SU-DHL-6 (cell line): ENCODE measurements around the gene BFSP1.

Source experiments
- H2AFZ ChIP-seq: fragments of 200-600 bp; sonication (generic); 2 replicates; pipeline ENCODE4 v1.6.1; 2014; ENCODE audit warnings: low read depth, mild to moderate bottlenecking, moderate library complexity, mixed read lengths, antibody characterized with exemption, low read length; ENCODE audit not compliant: severe bottlenecking
- H3F3A ChIP-seq: fragments of 200-600 bp; shearing (Covaris generic); 2 replicates; pipeline ENCODE4 v1.6.0; 2016; ENCODE audit warnings: antibody characterized with exemption, mild to moderate bottlenecking; ENCODE audit not compliant: insufficient read depth
- H3K27ac ChIP-seq: fragments of 200-600 bp; sonication (generic); 2 replicates; pipeline ENCODE4 v1.5.1; 2016; ENCODE audit warnings: low read depth, mild to moderate bottlenecking, low read length, moderate library complexity, mixed read lengths
- H3K27me3 ChIP-seq: fragments of 200-600 bp; sonication (generic), shearing (Covaris generic); 2 replicates; pipeline ENCODE4 v1.6.0; 2014; ENCODE audit warnings: mild to moderate bottlenecking, low read length
- H3K36me3 ChIP-seq: fragments of 200-600 bp; sonication (generic); 2 replicates; pipeline ENCODE4 v1.6.1; 2014; ENCODE audit warnings: mild to moderate bottlenecking, low read length, mixed read lengths
- H3K4me2 ChIP-seq: fragments of 300-600, 200-600 bp; shearing (Covaris generic), sonication (generic); 2 replicates; pipeline ENCODE4 v1.6.0; 2014; ENCODE audit warnings: low read length, low read depth, mild to moderate bottlenecking; ENCODE audit not compliant: poor library complexity, severe bottlenecking
- H3K4me3 ChIP-seq: fragments of 200-600 bp; sonication (generic); 2 replicates; pipeline ENCODE4 v1.5.1; 2014; ENCODE audit warnings: antibody characterized with exemption, low read length, mild to moderate bottlenecking, mixed read lengths; ENCODE audit not compliant: insufficient read depth, poor library complexity, severe bottlenecking
- H3K79me2 ChIP-seq: fragments of 200-600 bp; sonication (generic); 2 replicates; pipeline ENCODE4 v1.6.1; 2014; ENCODE audit warnings: mild to moderate bottlenecking, low read length, moderate library complexity; ENCODE audit not compliant: insufficient read depth
- H3K9ac ChIP-seq: fragments of 200-600 bp; sonication (generic); 2 replicates; pipeline ENCODE4 v1.7.0; 2014; ENCODE audit warnings: mild to moderate bottlenecking, low read length
- H3K9me2 ChIP-seq: fragments of 200-600 bp; sonication (generic); replicated peaks from 2 replicates; pipeline ENCODE4 v1.6.1; 2014; ENCODE audit warnings: low read length; ENCODE audit not compliant: insufficient read depth
- H3K9me3 ChIP-seq: fragments of 200-600 bp; sonication (generic); 2 replicates; pipeline ENCODE4 v1.6.1; 2014; ENCODE audit warnings: low read length, mixed read lengths; ENCODE audit not compliant: insufficient read depth
- H4K20me1 ChIP-seq: fragments of 200-600 bp; sonication (generic); 2 replicates; pipeline ENCODE4 v1.6.1; 2014; ENCODE audit warnings: low read depth, mild to moderate bottlenecking, antibody characterized with exemption, low read length, moderate library complexity, mixed read lengths
- CTCF ChIP-seq: fragments of 200-600 bp; sonication (generic); IDR thresholded peaks from one replicate; pipeline ENCODE4 v1.5.1; 2017; ENCODE audit warnings: antibody characterized with exemption, mild to moderate bottlenecking, low read length, moderate library complexity; ENCODE audit not compliant: insufficient read depth, poor library complexity, severe bottlenecking
- EZH2phosphoT487 ChIP-seq: fragments of 200-600 bp; sonication (generic), shearing (Covaris generic); conservative IDR thresholded peaks from 2 replicates; pipeline ENCODE4 v1.6.1; 2018; ENCODE audit warnings: mild to moderate bottlenecking, antibody characterized with exemption, low read length, moderate library complexity, mixed read lengths

The BFSP1 gene

GRCh38 chr20:17444091-17444490 lies 87.1 kb downstream of the BFSP1 start:
- Histone ChIP-seq H3K36me3 (no peaks in the 10 kb centered on the region), H4K20me1 (no peaks in the 10 kb centered on the region), H3K9me2 (no peaks in the 10 kb centered on the region), H3F3A (no peaks in the 10 kb centered on the region), H3K9me3 (no peaks in the 10 kb centered on the region), H2AFZ (no peak overlapping the region), H3K9ac (no peak overlapping the region), H3K4me3 (no peak overlapping the region), H3K4me2 (no peak overlapping the region), H3K27ac (no peak overlapping the region), H3K27me3 (no peaks in the 10 kb centered on the region), H3K79me2 (no peaks in the 10 kb centered on the region)
- TF ChIP-seq CTCF (no peak), EZH2phosphoT487 (no peak)
